Pancreas (tissue), 10 donors: ENCODE data around the gene SLC6A11. TPM values are rescaled to one million over a fixed set of nuclear protein-coding genes. Genes with fewer than 3 reads are reported as not detected.

Experiments used
- ATAC-seq, 4 donors: fragments of 200-7000 bp; cut with Tn5 transposase; one replicate each; pipeline versions ENCODE4 v1.8.0 to v1.9.1; 2020; ENCODE audit warnings: mild to moderate bottlenecking in 4 of 4, moderate library complexity in 4 of 4
- DNase-seq, 6 donors: peaks; one replicate each; pipeline ENCODE4 v3.0.0-alpha.2; 2020
- FAIRE-seq: peaks from 2 replicates; lab custom pipeline; 2012; peaks lifted over from hg19 to GRCh38; lab: Jason Lieb, UNC
- H3K27ac ChIP-seq, 4 donors: fragments of 200-600 bp; sonication (generic); 1 replicate in 3 of 4; 2 replicates in 1 of 4; pipeline versions ENCODE4 v1.5.0 to v1.8.0; 2020
- H3K27me3 ChIP-seq, 4 donors: fragments of 200-600 bp; one replicate each; pipeline ENCODE4 v1.8.0; 2021
- H3K36me3 ChIP-seq, 3 donors: fragments of 200-600 bp; sonication (generic) in 1 of 3; one replicate each; pipeline versions ENCODE4 v1.5.0 to v1.8.0; 2020 to 2021
- H3K4me1 ChIP-seq, 3 donors: fragments of 200-600 bp; one replicate each; pipeline ENCODE4 v1.8.0; 2021
- H3K4me3 ChIP-seq, 4 donors: fragments of 200-600 bp; sonication (generic) in 2 of 4; one replicate each; pipeline versions ENCODE4 v1.5.0 to v1.8.0; 2020 to 2021
- H3K9me3 ChIP-seq, 4 donors: fragments of 200-600 bp; one replicate each; pipeline ENCODE4 v1.8.0; 2021
- WGBS, 2 donors: extraction: QIAGEN DNeasy Blood & Tissue Kit; methylation state at CpG; one replicate each; pipeline ENCODE4 v1.1.7; 2013; 5-methylcytosine and 5-hydroxymethylcytosine counted together
- intact Hi-C, 3 donors: fragments of 100-400 bp; cut with DNase I; formaldehyde crosslinking; loops; one replicate each; pipeline versions ENCODE4 v1.11.1 to v1.14.2; 2022
- polyA plus RNA-seq, 2 donors: library from polyadenylated mRNA; stranded (reverse); fragments of 200-250 nt; gene quantifications; one replicate each; pipeline ENCODE4 v1.2.3, GENCODE V29; 2013
- total RNA-seq, 6 donors: library from RNA; stranded (reverse); fragmentation: NEBNext Ultra II Directional in 4 of 6; extraction: Animal tissue kit (Norgen Biotek cat#: 25700) in 4 of 6; gene quantifications; one replicate each; pipeline versions ENCODE4 v1.2.1 to v1.2.4, GENCODE V29; 2021 to 2023
- TF ChIP-seq, protein P1 (sequence below), 4 donors: fragments of 200-600 bp; sonication (generic) in 3 of 4; IDR thresholded peaks; one replicate each; pipeline versions ENCODE4 v1.5.0 to v1.8.0; 2021; ENCODE audit warnings: antibody characterized with exemption in 4 of 4
- donor health status: healthy with polysubstance abuse.
- donor health status: DM: no; HTN: no; CAD: no; lungs with moderate emphysema.
- donor health status: DM: no; HTN: no; CAD: no.
- donor health status: control.
- donor health status: control.
- donor health status: Bipolar disorder and iron deficiency.
- donor health status: DM: yes; HTN: yes; CAD: no.
- donor health status: DM: no; HTN: no; CAD: no.
- donor health status: DM: no; HTN: no; CAD: no.
- donor health status: DM: yes; HTN: yes; CAD: no.

The SLC6A11 gene
- total and polyA plus RNA-seq, 8 donors, result 0.04 to 0.17 (median 0.06) TPM

DNA sequence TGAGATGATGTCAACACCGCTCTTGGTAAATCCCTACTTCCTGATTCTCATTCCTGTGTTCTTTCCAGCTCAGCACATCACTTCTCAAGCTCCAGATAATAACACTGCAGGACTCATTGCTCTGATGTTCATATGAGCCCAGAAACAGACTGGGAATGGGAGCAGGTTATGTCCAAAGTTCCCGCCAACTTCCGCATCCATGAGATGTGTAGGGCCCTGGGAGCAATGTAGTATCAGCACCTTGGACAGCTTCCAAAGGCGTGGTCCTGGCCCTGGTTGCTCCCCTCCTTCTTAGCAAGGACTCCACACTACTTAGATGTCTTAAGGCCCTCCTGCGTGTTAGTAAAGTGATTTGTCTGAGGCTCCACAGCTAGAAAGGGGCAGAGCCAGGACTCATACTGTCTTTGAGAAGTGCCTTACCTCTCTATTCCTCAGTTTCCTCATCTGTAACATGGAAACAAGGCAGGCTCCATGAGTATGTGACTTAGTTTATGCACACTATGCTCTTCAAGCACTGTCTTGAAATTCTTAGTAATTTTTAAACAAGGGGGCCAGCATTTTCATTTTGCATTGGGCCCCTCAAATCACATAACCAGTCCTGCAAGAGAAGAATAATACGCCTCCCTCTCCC lies 148.6 kb downstream of the SLC6A11 start:
- intact Hi-C loops, result no loop called here

GRCh38 chr3:10968401-10968800 lies 152.4 kb downstream of the SLC6A11 start:
- ATAC-seq, result no peak
- Histone ChIP-seq H3K27me3 (no peaks in the 10 kb centered on the region), H3K36me3 (no peaks in the 10 kb centered on the region), H3K9me3 (no peaks in the 10 kb centered on the region), H3K4me1 (no peaks in the 10 kb centered on the region), H3K27ac (no peak overlapping the region), H3K4me3 (no peak overlapping the region)
- no peak for FAIRE-seq
- TF ChIP-seq, protein P1, sequence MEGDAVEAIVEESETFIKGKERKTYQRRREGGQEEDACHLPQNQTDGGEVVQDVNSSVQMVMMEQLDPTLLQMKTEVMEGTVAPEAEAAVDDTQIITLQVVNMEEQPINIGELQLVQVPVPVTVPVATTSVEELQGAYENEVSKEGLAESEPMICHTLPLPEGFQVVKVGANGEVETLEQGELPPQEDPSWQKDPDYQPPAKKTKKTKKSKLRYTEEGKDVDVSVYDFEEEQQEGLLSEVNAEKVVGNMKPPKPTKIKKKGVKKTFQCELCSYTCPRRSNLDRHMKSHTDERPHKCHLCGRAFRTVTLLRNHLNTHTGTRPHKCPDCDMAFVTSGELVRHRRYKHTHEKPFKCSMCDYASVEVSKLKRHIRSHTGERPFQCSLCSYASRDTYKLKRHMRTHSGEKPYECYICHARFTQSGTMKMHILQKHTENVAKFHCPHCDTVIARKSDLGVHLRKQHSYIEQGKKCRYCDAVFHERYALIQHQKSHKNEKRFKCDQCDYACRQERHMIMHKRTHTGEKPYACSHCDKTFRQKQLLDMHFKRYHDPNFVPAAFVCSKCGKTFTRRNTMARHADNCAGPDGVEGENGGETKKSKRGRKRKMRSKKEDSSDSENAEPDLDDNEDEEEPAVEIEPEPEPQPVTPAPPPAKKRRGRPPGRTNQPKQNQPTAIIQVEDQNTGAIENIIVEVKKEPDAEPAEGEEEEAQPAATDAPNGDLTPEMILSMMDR (IDR thresholded peaks at IDR 0.05), result no peak
- WGBS, 2 donors, result 48 to 55% methylated on average over 4 of the region's 4 CpGs
- intact Hi-C loops, result no loop called here
- DNase-seq, result no peak

More for the DNA sequence above, 148.6 kb downstream of the SLC6A11 start:
- Histone ChIP-seq H3K27ac (no peak overlapping the region), H3K4me1 (no peaks in the 10 kb centered on the region), H3K36me3 (no peaks in the 10 kb centered on the region), H3K27me3 (no peaks in the 10 kb centered on the region), H3K4me3 (no peak overlapping the region), H3K9me3 (no peaks in the 10 kb centered on the region)
- TF ChIP-seq, protein P1 (IDR thresholded peaks at IDR 0.05), result no peak
- DNase-seq (no peak), FAIRE-seq (no peak), ATAC-seq (no peak)
- WGBS, 2 donors, result 58 to 62% methylated on average over 6 of the region's 6 CpGs

- no peak for ATAC-seq
- DNase-seq, result no peak
- 53 to 65% methylated on average over 5 of the region's 5 CpGs for WGBS, 2 donors
- Histone ChIP-seq H3K9me3 (no peaks in the 10 kb centered on the region), H3K4me1 (no peaks in the 10 kb centered on the region), H3K4me3 (no peak overlapping the region), H3K27ac (no peak overlapping the region), H3K27me3 (no peaks in the 10 kb centered on the region), H3K36me3 (no peaks in the 10 kb centered on the region)
- TF ChIP-seq, protein P1 (IDR thresholded peaks at IDR 0.05), result no peak
- intact Hi-C loops, result no loop called here
- no peak for FAIRE-seq
Observed at GRCh38 chr3:10970306-10970960, 154.4 kb downstream of the SLC6A11 start.

GRCh38 chr3:10972072-10972782 lies 156.2 kb downstream of the SLC6A11 start:
- WGBS, 2 donors, result 22 to 33% methylated on average over 10 of the region's 10 CpGs
- H3K27ac ChIP-seq, result no peak overlapping the region
- H3K4me3 ChIP-seq, result no peak overlapping the region
- ATAC-seq (no peak), DNase-seq (no peak), FAIRE-seq (no peak)
- H3K9me3 ChIP-seq, result no peaks in the 10 kb centered on the region
- intact Hi-C loops, result no loop called here
- TF ChIP-seq, protein P1 (IDR thresholded peaks at IDR 0.05), result no peak
- H3K36me3 ChIP-seq, result no peaks in the 10 kb centered on the region
- H3K27me3 ChIP-seq, result no peaks in the 10 kb centered on the region
- H3K4me1 ChIP-seq, result no peaks in the 10 kb centered on the region
